GM23248 (cell line): ENCODE measurements around the gene MED12L. TPM values are rescaled to one million over a fixed set of nuclear protein-coding genes. Genes with fewer than 3 reads are reported as not detected.
A peak's percentile ranks its signal among the peaks of the same experiment; 100 is the strongest.

Source experiments
- DNase-seq: peaks from one replicate; pipeline ENCODE4 v3.0.0-alpha.2; 2015
- H2AFZ ChIP-seq: fragments of 200-600 bp; sonication (generic); 2 replicates; pipeline ENCODE4 v1.6.1; 2016; ENCODE audit warnings: antibody characterized with exemption
- H3F3A ChIP-seq: fragments of 200-600 bp; sonication (generic); 2 replicates; pipeline ENCODE4 v1.6.1; 2016; ENCODE audit warnings: mild to moderate bottlenecking, antibody characterized with exemption, mixed run types; ENCODE audit not compliant: insufficient read depth
- H3K27ac ChIP-seq: fragments of 200-600 bp; sonication (generic); 2 replicates; pipeline ENCODE4 v1.5.1; 2016; ENCODE audit warnings: mild to moderate bottlenecking
- H3K27me3 ChIP-seq: fragments of 200-600 bp; sonication (generic); replicated peaks from 2 replicates; pipeline ENCODE4 v1.6.1; 2016; ENCODE audit warnings: mild to moderate bottlenecking; ENCODE audit not compliant: insufficient read depth
- H3K36me3 ChIP-seq: fragments of 200-600 bp; sonication (generic); 2 replicates; pipeline ENCODE4 v1.6.1; 2016; ENCODE audit warnings: low read depth, mild to moderate bottlenecking
- H3K4me1 ChIP-seq: fragments of 200-600 bp; sonication (generic); 2 replicates; pipeline ENCODE4 v1.6.1; 2016; ENCODE audit warnings: mild to moderate bottlenecking; ENCODE audit not compliant: insufficient read depth
- H3K4me2 ChIP-seq: fragments of 200-600 bp; sonication (generic); one replicate; pipeline ENCODE4 v1.6.1; 2016; ENCODE audit warnings: mild to moderate bottlenecking; ENCODE audit not compliant: unreplicated experiment
- H3K4me3 ChIP-seq: fragments of 200-600 bp; sonication (generic); 2 replicates; pipeline ENCODE4 v1.5.1; 2016; ENCODE audit warnings: mild to moderate bottlenecking
- H3K79me2 ChIP-seq: fragments of 200-600 bp; sonication (generic); 2 replicates; pipeline ENCODE4 v1.6.1; 2016; ENCODE audit warnings: mild to moderate bottlenecking; ENCODE audit not compliant: insufficient read depth
- H3K9ac ChIP-seq: fragments of 200-600 bp; sonication (generic); 2 replicates; pipeline ENCODE4 v1.6.1; 2016; ENCODE audit warnings: mild to moderate bottlenecking
- H3K9me2 ChIP-seq: fragments of 200-600 bp; sonication (generic); 2 replicates; pipeline ENCODE4 v1.6.1; 2016; ENCODE audit warnings: mixed run types, mild to moderate bottlenecking, moderate library complexity; ENCODE audit not compliant: insufficient read depth
- H3K9me3 ChIP-seq: fragments of 200-600 bp; sonication (generic); one replicate; pipeline ENCODE4 v1.6.1; 2017; ENCODE audit warnings: low read depth
- H4K20me1 ChIP-seq: fragments of 200-600 bp; sonication (generic); 2 replicates; pipeline ENCODE4 v1.6.0; 2016; ENCODE audit not compliant: insufficient read depth
- EZH2 ChIP-seq: fragments of 200-600 bp; sonication (generic); IDR thresholded peaks from 2 replicates; pipeline ENCODE4 v1.6.1; 2018; ENCODE audit warnings: antibody characterized with exemption, mild to moderate bottlenecking; ENCODE audit not compliant: insufficient read depth, poor library complexity, severe bottlenecking
- EZH2phosphoT487 ChIP-seq: fragments of 200-600 bp; sonication (generic); IDR thresholded peaks from 2 replicates; pipeline ENCODE4 v1.6.1; 2018; ENCODE audit warnings: antibody characterized with exemption, moderate library complexity, mild to moderate bottlenecking, low read depth; ENCODE audit not compliant: insufficient read depth
- WGBS, 2 experiments: methylation state at CpG; one replicate each; pipeline ENCODE4 v1.1.6; 2015 to 2017; ENCODE audit warnings: low lambda C conversion rate in 2 of 2, low coverage in 1 of 2; ENCODE audit errors: missing lambda C conversion rate in 2 of 2; 5-methylcytosine and 5-hydroxymethylcytosine counted together
- in situ Hi-C: fragments of 300-500 bp; cut with MboI; formaldehyde crosslinking; loops from 2 replicates; pipeline ENCODE4 v1.15.0; 2020
- polyA plus RNA-seq: library from polyadenylated mRNA; unstranded; fragments of >200 nt; fragmentation: Nextera tagmentation; extraction: Ambion mirVana; gene quantifications from 2 replicates; pipeline ENCODE4 v1.2.1, GENCODE V29; 2016
- total RNA-seq: library from RNA; depleted of rRNA; stranded (reverse); fragments of >200 nt; shearing (Covaris generic); gene quantifications from 2 replicates; pipeline ENCODE4 v1.2.3, GENCODE V29; 2014

Gene MED12L
- total and polyA plus RNA-seq, 2 experiments from 2014 or later, result 0.13 to 0.32 TPM

GRCh38 chr3:151403246-151403645 lies 317.8 kb downstream of the MED12L start:
- TF ChIP-seq EZH2, result no peak
- 0 out of 2 replicates have a peak, but pooled peaks have one; percentile 54 for TF ChIP-seq EZH2phosphoT487
- Histone ChIP-seq H2AFZ (no peak overlapping the region), H3K4me1 (peaks cover 29% of the 10 kb centered on the region), H4K20me1 (no peaks in the 10 kb centered on the region), H3F3A (peaks cover 18% of the 10 kb centered on the region), H3K4me3 (peak overlapping the region; percentile 11; the same call in 1 of the 2 replicates), H3K36me3 (no peaks in the 10 kb centered on the region), H3K27ac (peak overlapping the region; percentile 51), H3K4me2 (peak overlapping the region; percentile 64), H3K79me2 (no peaks in the 10 kb centered on the region), H3K9me2 (no peaks in the 10 kb centered on the region; the same call in 1 of the 2 replicates), H3K27me3 (no peaks in the 10 kb centered on the region), H3K9me3 (no peaks in the 10 kb centered on the region), H3K9ac (no peak overlapping the region)
- WGBS, 2 experiments, result 17 to 20% methylated on average over 2 of the region's 2 CpGs
- in situ Hi-C loops, result no loop called here
- peak; percentile 83 for DNase-seq

- Histone ChIP-seq H3K27me3 (no peaks in the 10 kb centered on the region), H3K4me1 (peaks cover 29% of the 10 kb centered on the region), H3K4me2 (peak overlapping the region; percentile 64), H3K9ac (no peak overlapping the region), H3K27ac (peak overlapping the region; percentile 51), H3K79me2 (no peaks in the 10 kb centered on the region), H3K4me3 (no peak overlapping the region), H3K9me3 (no peaks in the 10 kb centered on the region), H3K9me2 (no peaks in the 10 kb centered on the region; the same call in 1 of the 2 replicates), H3F3A (peaks cover 18% of the 10 kb centered on the region), H2AFZ (peak overlapping the region; percentile 8; the same call in 1 of the 2 replicates), H3K36me3 (no peaks in the 10 kb centered on the region), H4K20me1 (no peaks in the 10 kb centered on the region)
- 0 to 8% methylated on average over 1 of the region's 1 CpG for WGBS, 2 experiments
- peak; percentile 68 for DNase-seq
- in situ Hi-C loops, result no loop called here
- TF ChIP-seq EZH2phosphoT487, result no peak
- TF ChIP-seq EZH2, result no peak
Measured at GRCh38 chr3:151404316-151404715, 318.9 kb downstream of the MED12L start.

- TF ChIP-seq EZH2 (no peak), EZH2phosphoT487 (no peak)
- in situ Hi-C loops, result no loop called here
- Histone ChIP-seq H2AFZ (no peak overlapping the region), H3F3A (peaks cover 26% of the 10 kb centered on the region), H3K9me2 (no peaks in the 10 kb centered on the region; the same call in 1 of the 2 replicates), H3K36me3 (no peaks in the 10 kb centered on the region), H4K20me1 (no peaks in the 10 kb centered on the region), H3K27me3 (no peaks in the 10 kb centered on the region), H3K9ac (no peak overlapping the region), H3K4me3 (no peak overlapping the region), H3K4me2 (no peak overlapping the region), H3K9me3 (no peaks in the 10 kb centered on the region), H3K27ac (no peak overlapping the region), H3K4me1 (peaks cover 36% of the 10 kb centered on the region), H3K79me2 (no peaks in the 10 kb centered on the region)
- no peak for DNase-seq
- WGBS, 2 experiments, result 99 to 100% methylated on average over 2 of the region's 2 CpGs
Measured at GRCh38 chr3:151407928-151408327, 322.5 kb downstream of the MED12L start.

GRCh38 chr3:151410891-151411559 lies 325.6 kb downstream of the MED12L start:
- H3K9me3 ChIP-seq, result no peaks in the 10 kb centered on the region
- peak overlapping the region; percentile 49 for H3K4me2 ChIP-seq
- no peak overlapping the region for H3K4me3 ChIP-seq
- no peaks in the 10 kb centered on the region for H3K79me2 ChIP-seq
- H3K36me3 ChIP-seq, result no peaks in the 10 kb centered on the region
- no peaks in the 10 kb centered on the region; the same call in 1 of the 2 replicates for H3K9me2 ChIP-seq
- 78% methylated on average over 9 of the region's 9 CpGs for WGBS, 2 experiments
- H3K9ac ChIP-seq, result no peak overlapping the region
- TF ChIP-seq EZH2, result no peak
- no peak for TF ChIP-seq EZH2phosphoT487
- H3F3A ChIP-seq, result 0 out of 2 replicates have a peak, but pooled peaks cover 8% of the 10 kb centered on the region
- H2AFZ ChIP-seq, result no peak overlapping the region
- no peaks in the 10 kb centered on the region for H3K27me3 ChIP-seq
- in situ Hi-C loops, result no loop called here
- peak; percentile 63 for DNase-seq
- H3K27ac ChIP-seq, result no peak overlapping the region
- no peaks in the 10 kb centered on the region for H4K20me1 ChIP-seq
- peaks cover 13% of the 10 kb centered on the region for H3K4me1 ChIP-seq
